ENCODE measurements around the gene TALDO1. TPM values are rescaled to one million over a fixed set of nuclear protein-coding genes. Genes with fewer than 3 reads are reported as not detected.

Gene TALDO1
- total RNA-seq, 1 experiment from 2014 or later = 314 TPM

GRCh38 chr11:720642-721246, 26.5 kb upstream of the TALDO1 start (continued):
- no peak for TF ChIP-seq AFF4 (CRISPR knock-in tag; IDR thresholded peaks at IDR 0.05; ENCODE audit: borderline replicate concordance)
- TF ChIP-seq FOXK1 (CRISPR knock-in tag; IDR thresholded peaks at IDR 0.05) = peak; percentile 10; the same call in 1 of the 2 replicates
- TF ChIP-seq ETV6 (CRISPR knock-in tag; IDR thresholded peaks at IDR 0.05) = no peak
- TF ChIP-seq, protein P1, sequence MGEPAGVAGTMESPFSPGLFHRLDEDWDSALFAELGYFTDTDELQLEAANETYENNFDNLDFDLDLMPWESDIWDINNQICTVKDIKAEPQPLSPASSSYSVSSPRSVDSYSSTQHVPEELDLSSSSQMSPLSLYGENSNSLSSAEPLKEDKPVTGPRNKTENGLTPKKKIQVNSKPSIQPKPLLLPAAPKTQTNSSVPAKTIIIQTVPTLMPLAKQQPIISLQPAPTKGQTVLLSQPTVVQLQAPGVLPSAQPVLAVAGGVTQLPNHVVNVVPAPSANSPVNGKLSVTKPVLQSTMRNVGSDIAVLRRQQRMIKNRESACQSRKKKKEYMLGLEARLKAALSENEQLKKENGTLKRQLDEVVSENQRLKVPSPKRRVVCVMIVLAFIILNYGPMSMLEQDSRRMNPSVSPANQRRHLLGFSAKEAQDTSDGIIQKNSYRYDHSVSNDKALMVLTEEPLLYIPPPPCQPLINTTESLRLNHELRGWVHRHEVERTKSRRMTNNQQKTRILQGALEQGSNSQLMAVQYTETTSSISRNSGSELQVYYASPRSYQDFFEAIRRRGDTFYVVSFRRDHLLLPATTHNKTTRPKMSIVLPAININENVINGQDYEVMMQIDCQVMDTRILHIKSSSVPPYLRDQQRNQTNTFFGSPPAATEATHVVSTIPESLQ (CRISPR knock-in tag; IDR thresholded peaks at IDR 0.05) = no peak

- Mint-ChIP-seq H3K4me1 (peaks cover 13% of the 10 kb centered on the region), H3K4me3 (no peak overlapping the region), H3K36me3 (no peaks in the 10 kb centered on the region), H3K27ac (no peak overlapping the region), H3K9me3 (no peaks in the 10 kb centered on the region), H3K27me3 (ENCODE audit: low read depth) (peaks cover 16% of the 10 kb centered on the region)
- ATAC-seq (no peak), DNase-seq (ENCODE audit: low spot score) (no peak)
- ChIA-PET POLR2A (interaction anchor here (0.5 to 1.7 kb wide), 4 partner anchors 9 to 140 kb away, joined by 3 to 9 read pairs (median 6); no protein-coding TSS in a partner anchor), CTCF (interaction anchor here (0.6 to 3.2 kb wide), 17 partner anchors 11 to 167 kb away, joined by 3 to 20 read pairs (median 6); partner anchors contain the start of genes DEAF1, EPS8L2, GATD1 and TMEM80)
- TF ChIP-seq, protein P2, sequence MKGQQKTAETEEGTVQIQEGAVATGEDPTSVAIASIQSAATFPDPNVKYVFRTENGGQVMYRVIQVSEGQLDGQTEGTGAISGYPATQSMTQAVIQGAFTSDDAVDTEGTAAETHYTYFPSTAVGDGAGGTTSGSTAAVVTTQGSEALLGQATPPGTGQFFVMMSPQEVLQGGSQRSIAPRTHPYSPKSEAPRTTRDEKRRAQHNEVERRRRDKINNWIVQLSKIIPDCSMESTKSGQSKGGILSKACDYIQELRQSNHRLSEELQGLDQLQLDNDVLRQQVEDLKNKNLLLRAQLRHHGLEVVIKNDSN (CRISPR knock-in tag; IDR thresholded peaks at IDR 0.05) = no peak
- TF ChIP-seq GRHL2 (CRISPR knock-in tag; IDR thresholded peaks at IDR 0.05; ENCODE audit: insufficient replicate concordance, severe bottlenecking) = no peak
- no peak for TF ChIP-seq FOXP1 (CRISPR knock-in tag; IDR thresholded peaks at IDR 0.05; ENCODE audit: borderline replicate concordance)
- no peak for TF ChIP-seq TP53 (CRISPR knock-in tag; IDR thresholded peaks at IDR 0.05)
- TF ChIP-seq RELA (CRISPR knock-in tag; IDR thresholded peaks at IDR 0.05; ENCODE audit: borderline replicate concordance) = no peak
- TF ChIP-seq NR3C1 (CRISPR knock-in tag; conservative IDR thresholded peaks at IDR 0.05; ENCODE audit: low read depth) = no peak
- TF ChIP-seq ATF1 (CRISPR knock-in tag; IDR thresholded peaks at IDR 0.05) = no peak
- no peak for TF ChIP-seq IRF1 (CRISPR knock-in tag; IDR thresholded peaks at IDR 0.05)
- no peak for TF ChIP-seq GABPB1 (CRISPR knock-in tag; IDR thresholded peaks at IDR 0.05)
- TF ChIP-seq, protein P3, sequence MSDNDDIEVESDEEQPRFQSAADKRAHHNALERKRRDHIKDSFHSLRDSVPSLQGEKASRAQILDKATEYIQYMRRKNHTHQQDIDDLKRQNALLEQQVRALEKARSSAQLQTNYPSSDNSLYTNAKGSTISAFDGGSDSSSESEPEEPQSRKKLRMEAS (CRISPR knock-in tag; IDR thresholded peaks at IDR 0.05) = no peak
- no peak for TF ChIP-seq E2F4 (CRISPR knock-in tag; IDR thresholded peaks at IDR 0.05; ENCODE audit: borderline replicate concordance, low read depth)
- TF ChIP-seq NFE2L1 (CRISPR knock-in tag; IDR thresholded peaks at IDR 0.05) = no peak
- TF ChIP-seq, protein P4, sequence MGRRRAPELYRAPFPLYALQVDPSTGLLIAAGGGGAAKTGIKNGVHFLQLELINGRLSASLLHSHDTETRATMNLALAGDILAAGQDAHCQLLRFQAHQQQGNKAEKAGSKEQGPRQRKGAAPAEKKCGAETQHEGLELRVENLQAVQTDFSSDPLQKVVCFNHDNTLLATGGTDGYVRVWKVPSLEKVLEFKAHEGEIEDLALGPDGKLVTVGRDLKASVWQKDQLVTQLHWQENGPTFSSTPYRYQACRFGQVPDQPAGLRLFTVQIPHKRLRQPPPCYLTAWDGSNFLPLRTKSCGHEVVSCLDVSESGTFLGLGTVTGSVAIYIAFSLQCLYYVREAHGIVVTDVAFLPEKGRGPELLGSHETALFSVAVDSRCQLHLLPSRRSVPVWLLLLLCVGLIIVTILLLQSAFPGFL (CRISPR knock-in tag; IDR thresholded peaks at IDR 0.05; ENCODE audit: borderline replicate concordance) = no peak
- TF ChIP-seq EMX1 (CRISPR knock-in tag; IDR thresholded peaks at IDR 0.05) = no peak
- TF ChIP-seq, protein P5, sequence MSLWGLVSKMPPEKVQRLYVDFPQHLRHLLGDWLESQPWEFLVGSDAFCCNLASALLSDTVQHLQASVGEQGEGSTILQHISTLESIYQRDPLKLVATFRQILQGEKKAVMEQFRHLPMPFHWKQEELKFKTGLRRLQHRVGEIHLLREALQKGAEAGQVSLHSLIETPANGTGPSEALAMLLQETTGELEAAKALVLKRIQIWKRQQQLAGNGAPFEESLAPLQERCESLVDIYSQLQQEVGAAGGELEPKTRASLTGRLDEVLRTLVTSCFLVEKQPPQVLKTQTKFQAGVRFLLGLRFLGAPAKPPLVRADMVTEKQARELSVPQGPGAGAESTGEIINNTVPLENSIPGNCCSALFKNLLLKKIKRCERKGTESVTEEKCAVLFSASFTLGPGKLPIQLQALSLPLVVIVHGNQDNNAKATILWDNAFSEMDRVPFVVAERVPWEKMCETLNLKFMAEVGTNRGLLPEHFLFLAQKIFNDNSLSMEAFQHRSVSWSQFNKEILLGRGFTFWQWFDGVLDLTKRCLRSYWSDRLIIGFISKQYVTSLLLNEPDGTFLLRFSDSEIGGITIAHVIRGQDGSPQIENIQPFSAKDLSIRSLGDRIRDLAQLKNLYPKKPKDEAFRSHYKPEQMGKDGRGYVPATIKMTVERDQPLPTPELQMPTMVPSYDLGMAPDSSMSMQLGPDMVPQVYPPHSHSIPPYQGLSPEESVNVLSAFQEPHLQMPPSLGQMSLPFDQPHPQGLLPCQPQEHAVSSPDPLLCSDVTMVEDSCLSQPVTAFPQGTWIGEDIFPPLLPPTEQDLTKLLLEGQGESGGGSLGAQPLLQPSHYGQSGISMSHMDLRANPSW (CRISPR knock-in tag; conservative IDR thresholded peaks at IDR 0.05; ENCODE audit: low read depth) = no peak
Measured at GRCh38 chr11:721247-721740, 26.0 kb upstream of the TALDO1 start.

Measured in WTC11 (cell line).